CD4-positive, alpha-beta T cell (primary cell): ENCODE data around the gene ARHGEF17. TPM values are rescaled to one million over a fixed set of nuclear protein-coding genes. Genes with fewer than 3 reads are reported as not detected.
A peak's percentile ranks its signal among the peaks of the same experiment; 100 is the strongest.

Source experiments
- ATAC-seq: fragments of 200-7000 bp; cut with Tn5 transposase; one replicate; pipeline ENCODE4 v1.10.0; 2022; ENCODE audit warnings: mild to moderate bottlenecking; ENCODE audit not compliant: poor library complexity
- CTCF ChIA-PET: fragments of 350-600 bp; sonication (Branson Sonifier 250); formaldehyde crosslinking; loops from one replicate; lab custom pipeline; 2021; ENCODE audit warnings: antibody characterized with exemption, inconsistent platforms; lab: Charles Lee
- POLR2A ChIA-PET: fragments of 350-600 bp; sonication (Branson Sonifier 250); formaldehyde crosslinking; loops from one replicate; lab custom pipeline; 2021; ENCODE audit warnings: antibody characterized with exemption, inconsistent platforms; lab: Charles Lee
- DNase-seq, 14 experiments: peaks; one replicate each; pipeline ENCODE4 v3.0.0-alpha.2; 2013 to 2020; ENCODE audit warnings: mixed read lengths in 2 of 14
- H3K27ac ChIP-seq, 2 donors: one replicate each; pipeline versions ENCODE4 v1.5.1 to v1.7.0; 2013; ENCODE audit warnings: low read length in 2 of 2, low read depth in 1 of 2, mild to moderate bottlenecking in 1 of 2
- H3K27me3 ChIP-seq, 2 experiments: 1 replicate in 1 of 2; 2 replicates in 1 of 2; pipeline versions ENCODE4 v1.6.1 to v1.7.0; 2013; ENCODE audit warnings: low read length in 2 of 2, control low read depth in 1 of 2, mild to moderate bottlenecking in 1 of 2, moderate library complexity in 1 of 2; ENCODE audit not compliant: insufficient read depth in 2 of 2, control insufficient read depth in 1 of 2
- H3K36me3 ChIP-seq: one replicate; pipeline ENCODE4 v1.6.1; 2013; ENCODE audit warnings: low read length, control low read depth; ENCODE audit not compliant: insufficient read depth
- H3K4me1 ChIP-seq: one replicate; pipeline ENCODE4 v1.6.1; 2013; ENCODE audit warnings: low read length, control low read depth; ENCODE audit not compliant: insufficient read depth
- H3K4me3 ChIP-seq: one replicate; pipeline ENCODE4 v1.5.1; 2013; ENCODE audit warnings: mild to moderate bottlenecking, low read length, moderate library complexity
- H3K9me3 ChIP-seq, 2 experiments: 1 replicate in 1 of 2; 2 replicates in 1 of 2; pipeline versions ENCODE4 v1.6.1 to v1.7.0; 2013; ENCODE audit warnings: low read length in 2 of 2, mild to moderate bottlenecking in 2 of 2, control low read depth in 1 of 2, moderate library complexity in 1 of 2; ENCODE audit not compliant: control insufficient read depth in 1 of 2, insufficient read depth in 1 of 2
- H3K27ac Mint-ChIP-seq: one replicate; pipeline ENCODE4 v1.8.0; 2020; ENCODE audit warnings: mixed read lengths
- H3K27me3 Mint-ChIP-seq: one replicate; pipeline ENCODE4 v1.8.0; 2021; ENCODE audit warnings: mixed read lengths
- H3K36me3 Mint-ChIP-seq: one replicate; pipeline ENCODE4 v1.8.0; 2021; ENCODE audit warnings: low read depth, mixed read lengths
- H3K4me1 Mint-ChIP-seq: one replicate; pipeline ENCODE4 v1.8.0; 2021; ENCODE audit warnings: low read depth, mixed read lengths
- H3K4me3 Mint-ChIP-seq: one replicate; pipeline ENCODE4 v1.8.0; 2020; ENCODE audit warnings: mild to moderate bottlenecking, mixed read lengths
- H3K9me3 Mint-ChIP-seq: one replicate; pipeline ENCODE4 v1.8.0; 2020; ENCODE audit warnings: mixed read lengths
- intact Hi-C, 2 experiments: fragments of 100-400 bp; cut with DNase I in 1 of 2; cut with micrococcal nuclease in 1 of 2; formaldehyde crosslinking; loops; one replicate each; pipeline versions ENCODE4 v1.15.1 to v1.9.0; 2023 to 2025; cut with DNase I, micrococcal nuclease
- total RNA-seq, 174 experiments: library from RNA in 2 of 174; stranded (reverse) in 2 of 174; gene quantifications; one replicate each; pipeline ENCODE4 v1.2.3 and lab custom pipeline; 2021 to 2026
- TF ChIP-seq, protein P1 (sequence below): fragments of 200-600 bp; IDR thresholded peaks from one replicate; pipeline ENCODE4 v1.8.0; 2022; ENCODE audit warnings: antibody characterized with exemption, mild to moderate bottlenecking

The ARHGEF17 gene
- total RNA-seq, 2 experiments from 2014 or later = not detected

GRCh38 chr11:73387594-73388264 is 79.7 kb downstream of the ARHGEF17 start:
- Mint-ChIP-seq H3K27me3 (no peaks in the 10 kb centered on the region), H3K4me1 (peaks cover 51% of the 10 kb centered on the region), H3K36me3 (peaks cover 5% of the 10 kb centered on the region), H3K27ac (peak overlapping the region; percentile 80), H3K9me3 (no peaks in the 10 kb centered on the region), H3K4me3 (no peak overlapping the region)
- Histone ChIP-seq H3K4me3 (no peak overlapping the region), H3K27ac (no peak overlapping the region), H3K9me3 (no peaks in the 10 kb centered on the region), H3K27me3 (no peaks in the 10 kb centered on the region), H3K36me3 (peaks cover 23% of the 10 kb centered on the region), H3K4me1 (peaks cover 67% of the 10 kb centered on the region)
- ChIA-PET POLR2A (interaction anchor here (0.8 kb wide), 1 partner anchor 11 kb away, joined by 3 read pairs; the partner anchor contains the start of gene RELT), CTCF (no interaction called here)
- TF ChIP-seq, protein P1, sequence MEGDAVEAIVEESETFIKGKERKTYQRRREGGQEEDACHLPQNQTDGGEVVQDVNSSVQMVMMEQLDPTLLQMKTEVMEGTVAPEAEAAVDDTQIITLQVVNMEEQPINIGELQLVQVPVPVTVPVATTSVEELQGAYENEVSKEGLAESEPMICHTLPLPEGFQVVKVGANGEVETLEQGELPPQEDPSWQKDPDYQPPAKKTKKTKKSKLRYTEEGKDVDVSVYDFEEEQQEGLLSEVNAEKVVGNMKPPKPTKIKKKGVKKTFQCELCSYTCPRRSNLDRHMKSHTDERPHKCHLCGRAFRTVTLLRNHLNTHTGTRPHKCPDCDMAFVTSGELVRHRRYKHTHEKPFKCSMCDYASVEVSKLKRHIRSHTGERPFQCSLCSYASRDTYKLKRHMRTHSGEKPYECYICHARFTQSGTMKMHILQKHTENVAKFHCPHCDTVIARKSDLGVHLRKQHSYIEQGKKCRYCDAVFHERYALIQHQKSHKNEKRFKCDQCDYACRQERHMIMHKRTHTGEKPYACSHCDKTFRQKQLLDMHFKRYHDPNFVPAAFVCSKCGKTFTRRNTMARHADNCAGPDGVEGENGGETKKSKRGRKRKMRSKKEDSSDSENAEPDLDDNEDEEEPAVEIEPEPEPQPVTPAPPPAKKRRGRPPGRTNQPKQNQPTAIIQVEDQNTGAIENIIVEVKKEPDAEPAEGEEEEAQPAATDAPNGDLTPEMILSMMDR = no peak
- ATAC-seq (no peak), DNase-seq (no peak)
- intact Hi-C loops = no loop called here

DNA sequence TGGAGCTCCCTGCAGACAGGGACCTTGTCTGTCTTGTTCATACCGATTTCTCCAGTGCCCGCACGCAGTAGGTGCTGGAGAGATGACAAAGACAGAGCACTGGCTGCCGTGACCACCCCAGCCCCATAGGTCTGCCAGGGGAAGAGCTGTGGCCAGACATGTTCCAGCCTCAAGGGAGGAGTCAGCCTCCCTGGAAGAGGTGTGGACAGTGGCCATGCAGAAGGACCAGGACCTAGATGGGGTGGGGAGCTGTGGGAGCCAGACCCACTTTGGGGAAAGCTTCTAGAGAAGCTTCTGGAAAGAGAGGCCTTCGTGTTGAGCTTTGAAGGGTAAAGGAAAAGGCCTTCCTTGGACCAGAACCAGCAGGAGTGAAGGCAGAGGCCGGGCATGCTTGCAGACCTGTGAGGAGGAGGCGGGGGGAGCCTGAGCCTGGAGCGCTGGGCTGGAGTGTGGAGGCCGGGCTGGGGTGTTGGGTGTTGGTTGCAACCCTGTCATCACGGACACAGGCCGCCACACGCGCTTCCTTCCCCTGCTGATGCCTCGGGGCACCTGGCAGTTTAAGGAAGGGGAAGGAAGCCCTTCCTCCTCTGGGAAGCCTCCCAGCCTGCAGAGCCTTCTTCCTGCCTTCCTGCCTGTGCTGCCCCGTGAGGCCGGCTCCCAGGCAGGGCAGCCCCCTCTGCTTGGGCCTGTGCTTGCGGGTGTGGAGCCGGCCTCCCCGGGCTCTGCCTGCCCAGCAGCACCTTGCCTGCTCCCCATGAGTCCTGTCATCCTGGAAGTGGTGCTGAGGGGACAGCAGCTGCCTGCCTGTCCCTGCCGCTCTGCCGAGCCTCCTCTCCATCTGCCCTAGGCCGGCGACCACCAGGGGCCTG is 80.4 kb downstream of the ARHGEF17 start:
- no peak overlapping the region for H3K4me3 ChIP-seq
- H3K27me3 ChIP-seq = no peaks in the 10 kb centered on the region
- intact Hi-C loops = no loop called here
- ChIA-PET POLR2A (interaction anchor here (0.8 kb wide), 1 partner anchor 12 kb away, joined by 3 read pairs; the partner anchor contains the start of gene RELT), CTCF (interaction anchor here (1.0 kb wide), 1 partner anchor 37 kb away, joined by 7 read pairs; no protein-coding TSS in a partner anchor)
- peak in 2 of 14 experiments; percentile 37 to 39 for DNase-seq
- Mint-ChIP-seq H3K36me3 (peaks cover 11% of the 10 kb centered on the region), H3K27me3 (no peaks in the 10 kb centered on the region), H3K4me3 (no peak overlapping the region), H3K27ac (peak overlapping the region; percentile 55), H3K9me3 (no peaks in the 10 kb centered on the region), H3K4me1 (peaks cover 48% of the 10 kb centered on the region)
- TF ChIP-seq, protein P1 = no peak
- H3K36me3 ChIP-seq = peaks cover 23% of the 10 kb centered on the region
- H3K27ac ChIP-seq = no peak overlapping the region
- H3K4me1 ChIP-seq = peaks cover 59% of the 10 kb centered on the region
- no peak for ATAC-seq
- no peaks in the 10 kb centered on the region for H3K9me3 ChIP-seq

DNA sequence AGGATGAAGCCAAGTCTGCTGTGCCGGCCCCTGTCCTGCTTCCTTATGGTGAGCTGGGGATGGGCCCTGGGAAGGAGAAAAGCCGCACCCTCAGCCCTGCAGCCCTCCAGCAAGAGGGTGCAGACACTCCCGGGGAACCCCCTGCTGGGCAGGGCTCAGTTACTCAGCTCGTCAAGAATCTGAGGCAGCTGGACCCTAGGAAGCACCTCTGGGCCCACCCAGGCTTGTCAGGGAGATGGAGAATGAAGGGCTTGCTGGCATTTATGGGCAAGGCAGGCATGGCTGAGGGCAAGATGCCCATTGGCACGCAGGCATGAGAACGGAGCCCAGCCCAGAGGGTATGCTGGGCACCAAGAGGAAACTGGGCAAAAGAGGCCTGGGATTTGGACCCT is 81.1 kb downstream of the ARHGEF17 start:
- DNase-seq (no peak), ATAC-seq (no peak)
- Histone ChIP-seq H3K4me3 (no peak overlapping the region), H3K4me1 (peaks cover 53% of the 10 kb centered on the region), H3K27ac (no peak overlapping the region), H3K27me3 (no peaks in the 10 kb centered on the region), H3K36me3 (peaks cover 24% of the 10 kb centered on the region), H3K9me3 (no peaks in the 10 kb centered on the region)
- POLR2A ChIA-PET = no interaction called here
- no peaks in the 10 kb centered on the region for H3K9me3 Mint-ChIP-seq
- TF ChIP-seq, protein P1 = no peak
- H3K4me3 Mint-ChIP-seq = no peak overlapping the region
- H3K4me1 Mint-ChIP-seq = peaks cover 44% of the 10 kb centered on the region
- no peaks in the 10 kb centered on the region for H3K27me3 Mint-ChIP-seq
- CTCF ChIA-PET = interaction anchor here (1.0 kb wide), 1 partner anchor 38 kb away, joined by 7 read pairs; no protein-coding TSS in a partner anchor
- H3K36me3 Mint-ChIP-seq = peaks cover 17% of the 10 kb centered on the region
- intact Hi-C loops = no loop called here
- H3K27ac Mint-ChIP-seq = no peak overlapping the region
